SU-DHL-6 (cell line): ENCODE data around the gene ASXL1.

Experiments
- H2AFZ ChIP-seq: fragments of 200-600 bp; sonication (generic); 2 replicates; pipeline ENCODE4 v1.6.1; 2014; ENCODE audit warnings: low read depth, mild to moderate bottlenecking, moderate library complexity, mixed read lengths, antibody characterized with exemption, low read length; ENCODE audit not compliant: severe bottlenecking
- H3F3A ChIP-seq: fragments of 200-600 bp; shearing (Covaris generic); 2 replicates; pipeline ENCODE4 v1.6.0; 2016; ENCODE audit warnings: antibody characterized with exemption, mild to moderate bottlenecking; ENCODE audit not compliant: insufficient read depth
- H3K27ac ChIP-seq: fragments of 200-600 bp; sonication (generic); 2 replicates; pipeline ENCODE4 v1.5.1; 2016; ENCODE audit warnings: low read depth, mild to moderate bottlenecking, low read length, moderate library complexity, mixed read lengths
- H3K27me3 ChIP-seq: fragments of 200-600 bp; sonication (generic), shearing (Covaris generic); 2 replicates; pipeline ENCODE4 v1.6.0; 2014; ENCODE audit warnings: mild to moderate bottlenecking, low read length
- H3K36me3 ChIP-seq: fragments of 200-600 bp; sonication (generic); 2 replicates; pipeline ENCODE4 v1.6.1; 2014; ENCODE audit warnings: mild to moderate bottlenecking, low read length, mixed read lengths
- H3K4me2 ChIP-seq: fragments of 300-600, 200-600 bp; shearing (Covaris generic), sonication (generic); 2 replicates; pipeline ENCODE4 v1.6.0; 2014; ENCODE audit warnings: low read length, low read depth, mild to moderate bottlenecking; ENCODE audit not compliant: poor library complexity, severe bottlenecking
- H3K4me3 ChIP-seq: fragments of 200-600 bp; sonication (generic); 2 replicates; pipeline ENCODE4 v1.5.1; 2014; ENCODE audit warnings: antibody characterized with exemption, low read length, mild to moderate bottlenecking, mixed read lengths; ENCODE audit not compliant: insufficient read depth, poor library complexity, severe bottlenecking
- H3K79me2 ChIP-seq: fragments of 200-600 bp; sonication (generic); 2 replicates; pipeline ENCODE4 v1.6.1; 2014; ENCODE audit warnings: mild to moderate bottlenecking, low read length, moderate library complexity; ENCODE audit not compliant: insufficient read depth
- H3K9ac ChIP-seq: fragments of 200-600 bp; sonication (generic); 2 replicates; pipeline ENCODE4 v1.7.0; 2014; ENCODE audit warnings: mild to moderate bottlenecking, low read length
- H3K9me2 ChIP-seq: fragments of 200-600 bp; sonication (generic); replicated peaks from 2 replicates; pipeline ENCODE4 v1.6.1; 2014; ENCODE audit warnings: low read length; ENCODE audit not compliant: insufficient read depth
- H3K9me3 ChIP-seq: fragments of 200-600 bp; sonication (generic); 2 replicates; pipeline ENCODE4 v1.6.1; 2014; ENCODE audit warnings: low read length, mixed read lengths; ENCODE audit not compliant: insufficient read depth
- H4K20me1 ChIP-seq: fragments of 200-600 bp; sonication (generic); 2 replicates; pipeline ENCODE4 v1.6.1; 2014; ENCODE audit warnings: low read depth, mild to moderate bottlenecking, antibody characterized with exemption, low read length, moderate library complexity, mixed read lengths
- CTCF ChIP-seq: fragments of 200-600 bp; sonication (generic); IDR thresholded peaks from one replicate; pipeline ENCODE4 v1.5.1; 2017; ENCODE audit warnings: antibody characterized with exemption, mild to moderate bottlenecking, low read length, moderate library complexity; ENCODE audit not compliant: insufficient read depth, poor library complexity, severe bottlenecking
- EZH2phosphoT487 ChIP-seq: fragments of 200-600 bp; sonication (generic), shearing (Covaris generic); conservative IDR thresholded peaks from 2 replicates; pipeline ENCODE4 v1.6.1; 2018; ENCODE audit warnings: mild to moderate bottlenecking, antibody characterized with exemption, low read length, moderate library complexity, mixed read lengths

ASXL1 gene

GRCh38 chr20:32458061-32458836 lies 100.1 kb downstream of the ASXL1 start:
- H3K4me3 ChIP-seq = no peak overlapping the region
- no peak overlapping the region for H3K4me2 ChIP-seq
- H3K9me3 ChIP-seq = no peaks in the 10 kb centered on the region
- no peaks in the 10 kb centered on the region for H4K20me1 ChIP-seq
- no peaks in the 10 kb centered on the region for H3K36me3 ChIP-seq
- H3K79me2 ChIP-seq = no peaks in the 10 kb centered on the region
- no peaks in the 10 kb centered on the region for H3K9me2 ChIP-seq
- H3K27ac ChIP-seq = no peak overlapping the region
- H3F3A ChIP-seq = no peaks in the 10 kb centered on the region
- TF ChIP-seq EZH2phosphoT487 (no peak), CTCF (no peak)
- H3K27me3 ChIP-seq = no peaks in the 10 kb centered on the region
- no peak overlapping the region for H2AFZ ChIP-seq
- no peak overlapping the region for H3K9ac ChIP-seq

- H3K79me2 ChIP-seq = no peaks in the 10 kb centered on the region
- H3K4me3 ChIP-seq = no peak overlapping the region
- H3K4me2 ChIP-seq = no peak overlapping the region
- no peaks in the 10 kb centered on the region for H3K27me3 ChIP-seq
- no peaks in the 10 kb centered on the region for H3K36me3 ChIP-seq
- no peaks in the 10 kb centered on the region for H4K20me1 ChIP-seq
- H3K27ac ChIP-seq = no peak overlapping the region
- H3K9ac ChIP-seq = no peak overlapping the region
- H2AFZ ChIP-seq = no peak overlapping the region
- TF ChIP-seq CTCF (no peak), EZH2phosphoT487 (no peak)
- H3K9me3 ChIP-seq = no peaks in the 10 kb centered on the region
- no peaks in the 10 kb centered on the region for H3K9me2 ChIP-seq
- H3F3A ChIP-seq = no peaks in the 10 kb centered on the region
Observed at GRCh38 chr20:32458837-32459220, 100.7 kb downstream of the ASXL1 start.

- no peaks in the 10 kb centered on the region for H3K27me3 ChIP-seq
- H3K79me2 ChIP-seq = no peaks in the 10 kb centered on the region
- TF ChIP-seq EZH2phosphoT487 (no peak), CTCF (no peak)
- H4K20me1 ChIP-seq = no peaks in the 10 kb centered on the region
- H3K9me2 ChIP-seq = no peaks in the 10 kb centered on the region
- H3F3A ChIP-seq = no peaks in the 10 kb centered on the region
- H3K27ac ChIP-seq = no peak overlapping the region
- no peaks in the 10 kb centered on the region for H3K9me3 ChIP-seq
- H3K4me2 ChIP-seq = no peak overlapping the region
- H3K36me3 ChIP-seq = no peaks in the 10 kb centered on the region
- no peak overlapping the region for H3K4me3 ChIP-seq
- no peak overlapping the region for H3K9ac ChIP-seq
- H2AFZ ChIP-seq = no peak overlapping the region
Observed at GRCh38 chr20:32460231-32460630, 102.1 kb downstream of the ASXL1 start.
